HEK293 (cell line): ENCODE results near the gene ZC3H7B.

Experiments used
- CTCF ChIA-PET: fragments of 350-600 bp; formaldehyde crosslinking; extraction: SDS; loops from one replicate; lab custom pipeline; 2021; ENCODE audit warnings: antibody characterized with exemption; lab: Yijun Ruan, JAX
- POLR2A ChIA-PET: fragments of 300-600 bp; formaldehyde crosslinking; extraction: SDS; loops from one replicate; lab custom pipeline; 2020; ENCODE audit warnings: antibody characterized with exemption, inconsistent platforms; lab: Yijun Ruan, JAX
- H3K27ac ChIP-seq: fragments of 200-500 bp; sonication (Bioruptor generic); 2 replicates; pipeline ENCODE4 v1.5.1; 2014; ENCODE audit warnings: low read depth, low read length, control low read depth, inconsistent platforms; ENCODE audit errors: extremely low read depth
- H3K36me3 ChIP-seq, 2 experiments: fragments of 200-500 bp in 1 of 2; sonication (Bioruptor generic) in 1 of 2; 1 replicate in 1 of 2; 2 replicates in 1 of 2; pipeline ENCODE4 v1.5.1; 2014 to 2017; ENCODE audit warnings: inconsistent platforms in 2 of 2, low read length in 2 of 2; ENCODE audit not compliant: control insufficient read depth in 2 of 2, insufficient read depth in 1 of 2
- H3K4me1 ChIP-seq: fragments of 200-500 bp; sonication (Bioruptor generic); 2 replicates; pipeline ENCODE4 v1.5.1; 2014; ENCODE audit warnings: mild to moderate bottlenecking, low read length, inconsistent platforms; ENCODE audit not compliant: control insufficient read depth, insufficient read depth
- H3K4me3 ChIP-seq: 2 replicates; pipeline ENCODE4 v1.5.1; 2011; ENCODE audit warnings: low read depth, mild to moderate bottlenecking, control low read depth, low read length, moderate library complexity
- H3K9me3 ChIP-seq: fragments of 200-500 bp; sonication (Bioruptor generic); 2 replicates; pipeline ENCODE4 v1.5.1; 2014; ENCODE audit warnings: low read depth, low read length, inconsistent platforms; ENCODE audit not compliant: control insufficient read depth, insufficient read depth
- AEBP2 ChIP-seq: fragments of 450-650 bp; formaldehyde crosslinking; IDR thresholded peaks from 2 replicates; pipeline ENCODE4 v1.5.1; 2016; ENCODE audit warnings: missing biosample characterization, missing genetic modification characterization, borderline replicate concordance
- EGR2 ChIP-seq: fragments of 450-650 bp; formaldehyde crosslinking; IDR thresholded peaks from 2 replicates; pipeline ENCODE4 v1.5.1; 2016; ENCODE audit warnings: low read depth, missing biosample characterization, missing genetic modification characterization
- HOXC10 ChIP-seq: sonication (generic); formaldehyde crosslinking; IDR thresholded peaks from 2 replicates; pipeline ENCODE4 v1.8.1; 2023; ENCODE audit warnings: mild to moderate bottlenecking, missing genetic modification reagents
- KLF8 ChIP-seq: fragments of 450-650 bp; formaldehyde crosslinking; IDR thresholded peaks from 2 replicates; pipeline ENCODE4 v1.5.1; 2016; ENCODE audit warnings: missing biosample characterization, missing genetic modification characterization
- REST ChIP-seq: fragments of 450-650 bp; formaldehyde crosslinking; IDR thresholded peaks from 2 replicates; pipeline ENCODE4 v1.5.1; 2016; ENCODE audit warnings: missing biosample characterization, missing genetic modification characterization
- ZBTB21 ChIP-seq: fragments of 450-650 bp; formaldehyde crosslinking; IDR thresholded peaks from 2 replicates; pipeline ENCODE4 v1.5.1; 2017; ENCODE audit warnings: missing biosample characterization, missing genetic modification characterization
- ZBTB49 ChIP-seq: fragments of 450-650 bp; formaldehyde crosslinking; IDR thresholded peaks from 2 replicates; pipeline ENCODE4 v1.5.1; 2016; ENCODE audit warnings: missing biosample characterization, missing genetic modification characterization, low read depth
- ZBTB6 ChIP-seq: fragments of 450-650 bp; formaldehyde crosslinking; IDR thresholded peaks from 2 replicates; pipeline ENCODE4 v1.5.1; 2017; ENCODE audit warnings: missing biosample characterization, missing genetic modification characterization
- ZBTB7A ChIP-seq: fragments of 450-650 bp; formaldehyde crosslinking; IDR thresholded peaks from 2 replicates; pipeline ENCODE4 v1.5.1; 2016; ENCODE audit warnings: low read depth, missing biosample characterization, missing genetic modification characterization
- ZIC2 ChIP-seq: fragments of 450-650 bp; formaldehyde crosslinking; IDR thresholded peaks from 2 replicates; pipeline ENCODE4 v1.5.1; 2016; ENCODE audit warnings: missing biosample characterization, missing genetic modification characterization
- ZNF121 ChIP-seq: fragments of 450-650 bp; formaldehyde crosslinking; IDR thresholded peaks from 2 replicates; pipeline ENCODE4 v1.5.1; 2016; ENCODE audit warnings: missing biosample characterization, missing genetic modification characterization
- ZNF366 ChIP-seq: fragments of 450-650 bp; formaldehyde crosslinking; conservative IDR thresholded peaks from 2 replicates; pipeline ENCODE4 v1.5.1; 2016; ENCODE audit warnings: missing biosample characterization, missing genetic modification characterization
- ZNF426 ChIP-seq: fragments of 450-650 bp; formaldehyde crosslinking; IDR thresholded peaks from 2 replicates; pipeline ENCODE4 v1.5.1; 2017; ENCODE audit warnings: missing biosample characterization, missing genetic modification characterization, mild to moderate bottlenecking, inconsistent platforms, moderate library complexity
- ZNF513 ChIP-seq: fragments of 450-650 bp; IDR thresholded peaks from 2 replicates; pipeline ENCODE4 v1.5.1; 2018; ENCODE audit warnings: missing biosample characterization, missing genetic modification characterization
- ZNF610 ChIP-seq: fragments of 450-650 bp; formaldehyde crosslinking; IDR thresholded peaks from 2 replicates; pipeline ENCODE4 v1.5.1; 2016; ENCODE audit warnings: missing biosample characterization, missing genetic modification characterization, borderline replicate concordance
- ZNF623 ChIP-seq: fragments of 450-650 bp; formaldehyde crosslinking; IDR thresholded peaks from 2 replicates; pipeline ENCODE4 v1.5.1; 2016; ENCODE audit warnings: missing biosample characterization, missing genetic modification characterization
- ZNF654 ChIP-seq: fragments of 450-650 bp; formaldehyde crosslinking; IDR thresholded peaks from 2 replicates; pipeline ENCODE4 v1.5.1; 2016; ENCODE audit warnings: low read depth, missing biosample characterization, missing genetic modification characterization
- ZNF692 ChIP-seq: fragments of 450-650 bp; formaldehyde crosslinking; IDR thresholded peaks from 2 replicates; pipeline ENCODE4 v1.5.1; 2016; ENCODE audit warnings: missing biosample characterization, missing genetic modification characterization
- ZSCAN30 ChIP-seq: fragments of 450-650 bp; IDR thresholded peaks from 2 replicates; pipeline ENCODE4 v1.5.1; 2018; ENCODE audit warnings: missing biosample characterization, mild to moderate bottlenecking, missing genetic modification characterization, moderate library complexity

ZC3H7B gene

GRCh38 chr22:41252365-41252764 lies 49.0 kb upstream of the ZC3H7B start:
- peaks cover 66 to 98% of the 10 kb centered on the region in 2 experiments; a peak in 2 of 3 replicates for H3K36me3 ChIP-seq
- no peak overlapping the region for H3K4me3 ChIP-seq
- ChIA-PET CTCF (interaction anchor here (1.1 kb wide), 1 partner anchor 9 kb away, joined by 3 read pairs; no protein-coding TSS in a partner anchor), POLR2A (interaction anchor here (1.1 kb wide), 1 partner anchor 129 kb away, joined by 3 read pairs; the partner anchor contains the start of gene TEF)
- H3K27ac ChIP-seq: no peak overlapping the region
- no peaks in the 10 kb centered on the region for H3K9me3 ChIP-seq
- H3K4me1 ChIP-seq: peaks cover 5% of the 10 kb centered on the region; the same call in 1 of the 2 replicates
- no peak for TF ChIP-seq ZSCAN30 (tag by site-specific recombination)
- TF ChIP-seq ZNF121: no peak
- TF ChIP-seq HOXC10 (CRISPR knock-in tag): no peak
- TF ChIP-seq ZBTB7A (tag by site-specific recombination): no peak
- no peak for TF ChIP-seq EGR2 (tag by site-specific recombination)
- TF ChIP-seq AEBP2 (tag by site-specific recombination): no peak
- 0 out of 2 replicates have a peak, but pooled peaks have one; percentile 18 for TF ChIP-seq ZNF623 (tag by site-specific recombination)
- no peak for TF ChIP-seq REST
- TF ChIP-seq KLF8 (tag by site-specific recombination): no peak
- no peak for TF ChIP-seq ZBTB21 (tag by site-specific recombination)
- TF ChIP-seq ZNF654 (tag by site-specific recombination): no peak
- TF ChIP-seq ZIC2: 0 out of 2 replicates have a peak, but pooled peaks have one; percentile 7
- no peak for TF ChIP-seq ZBTB49 (tag by site-specific recombination)

- peaks cover 72 to 98% of the 10 kb centered on the region in 2 experiments for H3K36me3 ChIP-seq
Measured at GRCh38 chr22:41254230-41254629, 47.1 kb upstream of the ZC3H7B start.

More at GRCh38 chr22:41254230-41254629, 47.1 kb upstream of the ZC3H7B start:
- CTCF ChIA-PET: interaction anchor here (0.7 kb wide), 1 partner anchor 650 kb away, joined by 3 read pairs; no protein-coding TSS in a partner anchor
- H3K4me3 ChIP-seq: no peak overlapping the region
- peaks cover 6% of the 10 kb centered on the region; the same call in 1 of the 2 replicates for H3K4me1 ChIP-seq
- TF ChIP-seq ZNF692 (tag by site-specific recombination) (no peak), ZNF513 (peak; percentile 100), EGR2 (tag by site-specific recombination) (peak; percentile 31; the same call in 1 of the 2 replicates), ZNF366 (tag by site-specific recombination) (peak; percentile 41; the same call in 1 of the 2 replicates), ZBTB6 (no peak), ZNF610 (tag by site-specific recombination) (no peak), ZNF426 (no peak)
- POLR2A ChIA-PET: no interaction called here
- H3K9me3 ChIP-seq: no peaks in the 10 kb centered on the region
- no peak overlapping the region for H3K27ac ChIP-seq
